Mesendoderm (in vitro differentiated cells): ENCODE results near the gene UBE2QL1.

ENCODE experiments used
- DNase-seq: peaks from one replicate; pipeline ENCODE4 v3.0.0; 2013
- H2AK5ac ChIP-seq: 2 replicates; pipeline ENCODE4 v1.6.1; 2013; ENCODE audit warnings: low read length, inconsistent platforms
- H2BK120ac ChIP-seq: 2 replicates; pipeline ENCODE4 v1.6.1; 2013; ENCODE audit warnings: low read depth, mild to moderate bottlenecking, low read length, moderate library complexity, mixed read lengths
- H2BK15ac ChIP-seq: replicated peaks from 2 replicates; pipeline ENCODE4 v1.6.1; 2013; ENCODE audit warnings: low read depth, mild to moderate bottlenecking, moderate library complexity
- H2BK5ac ChIP-seq: 2 replicates; pipeline ENCODE4 v1.6.1; 2013; ENCODE audit warnings: low read length, inconsistent platforms
- H3K18ac ChIP-seq: 2 replicates; pipeline ENCODE4 v1.6.1; 2013; ENCODE audit warnings: mild to moderate bottlenecking, low read length, mixed read lengths
- H3K23ac ChIP-seq: one replicate; pipeline ENCODE4 v1.6.1; 2013; ENCODE audit warnings: low read length
- H3K27ac ChIP-seq: 2 replicates; pipeline ENCODE4 v1.5.1; 2013; ENCODE audit warnings: low read depth, mild to moderate bottlenecking, inconsistent platforms, low read length, moderate library complexity
- H3K27me3 ChIP-seq: 2 replicates; pipeline ENCODE4 v1.6.1; 2013; ENCODE audit warnings: low read length, control low read depth, mild to moderate bottlenecking, inconsistent platforms; ENCODE audit not compliant: insufficient read depth, poor library complexity
- H3K36me3 ChIP-seq: 2 replicates; pipeline ENCODE4 v1.6.1; 2013; ENCODE audit warnings: low read length, inconsistent platforms; ENCODE audit not compliant: control insufficient read depth, insufficient read depth
- H3K4ac ChIP-seq: one replicate; pipeline ENCODE4 v1.6.1; 2013; ENCODE audit warnings: low read depth, mild to moderate bottlenecking, low read length, moderate library complexity
- H3K4me1 ChIP-seq: 2 replicates; pipeline ENCODE4 v1.6.1; 2013; ENCODE audit warnings: low read depth, low read length, inconsistent platforms; ENCODE audit not compliant: control insufficient read depth
- H3K4me2 ChIP-seq: 2 replicates; pipeline ENCODE4 v1.6.1; 2013; ENCODE audit warnings: low read length
- H3K4me3 ChIP-seq: 2 replicates; pipeline ENCODE4 v1.5.1; 2013; ENCODE audit warnings: mild to moderate bottlenecking, low read length
- H3K56ac ChIP-seq: one replicate; pipeline ENCODE4 v1.6.1; 2013; ENCODE audit warnings: low read length
- H3K79me1 ChIP-seq: 2 replicates; pipeline ENCODE4 v1.6.1; 2013; ENCODE audit warnings: low read length, inconsistent platforms
- H3K79me2 ChIP-seq: 2 replicates; pipeline ENCODE4 v1.6.1; 2013; ENCODE audit warnings: mild to moderate bottlenecking, low read length; ENCODE audit not compliant: control insufficient read depth, insufficient read depth
- H3K9ac ChIP-seq: 2 replicates; pipeline ENCODE4 v1.6.1; 2013; ENCODE audit warnings: low read length, inconsistent platforms
- H4K5ac ChIP-seq: one replicate; pipeline ENCODE4 v1.6.1; 2013; ENCODE audit warnings: low read length
- H4K8ac ChIP-seq: one replicate; pipeline ENCODE4 v1.6.1; 2013; ENCODE audit warnings: low read depth, mild to moderate bottlenecking, control low read depth, low read length, moderate library complexity
- WGBS: extraction: QIAGEN DNeasy Blood & Tissue Kit; methylation state at CpG from one replicate; pipeline ENCODE4 v1.1.7; 2013; ENCODE audit warnings: low lambda C conversion rate, missing lambda C conversion rate; ENCODE audit not compliant: insufficient coverage; ENCODE audit errors: extremely low coverage; 5-methylcytosine and 5-hydroxymethylcytosine counted together

The UBE2QL1 gene

GRCh38 chr5:6423327-6424109, 25.1 kb upstream of the UBE2QL1 start:
- Histone ChIP-seq H2BK15ac (no peak overlapping the region), H2BK120ac (no peak overlapping the region), H4K8ac (no peak overlapping the region), H3K27me3 (no peaks in the 10 kb centered on the region), H3K18ac (no peak overlapping the region), H3K4me2 (no peak overlapping the region), H2AK5ac (no peak overlapping the region), H4K5ac (no peak overlapping the region), H3K23ac (no peak overlapping the region), H3K9ac (no peak overlapping the region), H3K79me2 (no peaks in the 10 kb centered on the region), H3K36me3 (no peaks in the 10 kb centered on the region), H3K4ac (no peak overlapping the region), H2BK5ac (no peak overlapping the region), H3K56ac (no peak overlapping the region), H3K4me1 (no peaks in the 10 kb centered on the region), H3K27ac (no peak overlapping the region), H3K79me1 (no peaks in the 10 kb centered on the region), H3K4me3 (no peak overlapping the region)
- DNase-seq, result no peak
- WGBS, result no CpG with 5 or more reads among the region's 13 CpGs

DNA sequence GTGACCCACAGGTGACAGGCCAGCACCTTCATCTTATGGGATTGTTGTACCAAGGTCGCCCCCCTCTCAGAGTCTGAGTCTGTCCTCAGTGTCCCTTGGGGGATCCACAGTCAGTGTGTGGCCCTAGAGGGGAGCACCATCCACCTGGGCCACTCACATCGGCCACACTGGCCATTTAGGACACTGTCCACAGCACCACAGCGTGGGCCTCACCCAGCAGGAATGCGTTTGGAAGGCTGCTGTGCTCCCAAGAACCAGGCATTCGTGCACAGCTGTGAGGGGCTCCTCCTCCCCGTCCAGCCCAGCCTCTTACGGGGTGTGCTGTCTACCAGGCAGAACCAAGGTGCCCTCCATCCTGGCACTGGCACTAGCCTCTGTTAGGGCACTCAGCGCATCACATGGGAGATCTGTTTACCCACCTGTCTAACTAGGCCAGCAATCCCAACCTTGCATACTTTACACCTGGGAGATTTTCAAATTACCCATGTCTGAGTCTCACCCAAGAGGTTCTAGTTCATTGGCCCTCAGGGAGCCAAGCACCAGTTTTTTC, 24.5 kb upstream of the UBE2QL1 start:
- Histone ChIP-seq H4K8ac (no peak overlapping the region), H3K36me3 (no peaks in the 10 kb centered on the region), H3K23ac (no peak overlapping the region), H3K18ac (no peak overlapping the region), H2BK5ac (no peak overlapping the region), H3K4ac (no peak overlapping the region), H3K4me3 (no peak overlapping the region), H3K4me2 (no peak overlapping the region), H3K4me1 (no peaks in the 10 kb centered on the region), H2AK5ac (no peak overlapping the region), H3K27ac (no peak overlapping the region), H2BK15ac (no peak overlapping the region), H2BK120ac (no peak overlapping the region), H3K56ac (no peak overlapping the region), H4K5ac (no peak overlapping the region), H3K27me3 (no peaks in the 10 kb centered on the region), H3K79me2 (no peaks in the 10 kb centered on the region), H3K79me1 (no peaks in the 10 kb centered on the region), H3K9ac (no peak overlapping the region)
- WGBS, result no CpG with 5 or more reads among the region's 8 CpGs
- DNase-seq, result no peak

- no peak overlapping the region for H3K4me3 ChIP-seq
- H4K5ac ChIP-seq, result no peak overlapping the region
- no peak overlapping the region for H3K9ac ChIP-seq
- H2BK5ac ChIP-seq, result no peak overlapping the region
- H3K27ac ChIP-seq, result no peak overlapping the region
- no peak overlapping the region for H2BK120ac ChIP-seq
- no peak overlapping the region for H3K56ac ChIP-seq
- H3K4me1 ChIP-seq, result no peaks in the 10 kb centered on the region
- no peaks in the 10 kb centered on the region for H3K36me3 ChIP-seq
- H3K27me3 ChIP-seq, result no peaks in the 10 kb centered on the region
- no peak overlapping the region for H2BK15ac ChIP-seq
- H3K79me1 ChIP-seq, result no peaks in the 10 kb centered on the region
- H3K4me2 ChIP-seq, result no peak overlapping the region
- no peak overlapping the region for H2AK5ac ChIP-seq
- no peak overlapping the region for H3K23ac ChIP-seq
- no peaks in the 10 kb centered on the region for H3K79me2 ChIP-seq
- H3K18ac ChIP-seq, result no peak overlapping the region
- H3K4ac ChIP-seq, result no peak overlapping the region
- H4K8ac ChIP-seq, result no peak overlapping the region
- no peak for DNase-seq
Measured at GRCh38 chr5:6424700-6425099, 24.0 kb upstream of the UBE2QL1 start.

GRCh38 chr5:6427694-6428093, 21.0 kb upstream of the UBE2QL1 start:
- Histone ChIP-seq H3K4me2 (no peak overlapping the region), H4K8ac (no peak overlapping the region), H3K79me1 (no peaks in the 10 kb centered on the region)

DNA sequence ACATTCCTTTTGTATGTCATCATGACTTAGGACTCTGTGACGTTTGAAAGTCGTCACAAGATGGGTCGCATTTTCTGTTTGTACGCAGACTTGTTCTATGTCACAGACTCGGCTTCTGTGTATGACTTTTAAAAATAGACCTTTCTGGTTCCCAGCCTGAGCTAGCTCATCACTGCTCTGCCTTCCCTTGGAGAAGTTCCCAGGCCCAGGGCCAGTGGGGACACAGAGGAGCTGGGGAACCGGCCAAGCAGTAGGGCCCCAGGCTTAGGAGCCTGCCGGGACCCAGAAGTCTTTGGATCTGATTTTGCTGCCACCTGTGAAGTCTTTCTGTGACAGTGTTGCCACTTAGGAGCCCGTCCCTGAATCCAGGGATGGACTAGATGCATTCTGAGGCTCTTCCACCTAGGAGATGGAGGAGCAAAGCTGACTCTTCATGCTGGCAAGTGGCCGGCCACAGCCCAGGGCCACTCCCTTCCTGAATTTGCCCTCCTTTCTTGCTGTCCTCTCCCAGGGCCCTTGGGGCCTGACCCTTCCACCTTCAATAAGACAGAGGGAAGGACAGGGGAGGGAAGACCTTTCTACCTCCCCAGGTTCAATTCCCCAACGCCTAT, 18.1 kb upstream of the UBE2QL1 start:
- H3K79me2 ChIP-seq, result no peaks in the 10 kb centered on the region
- no peaks in the 10 kb centered on the region for H3K79me1 ChIP-seq
- no peak overlapping the region for H2BK15ac ChIP-seq
- H3K4ac ChIP-seq, result no peak overlapping the region
- H2BK120ac ChIP-seq, result no peak overlapping the region
- no peak overlapping the region for H2BK5ac ChIP-seq
- H3K4me3 ChIP-seq, result no peak overlapping the region
- H3K18ac ChIP-seq, result no peak overlapping the region
- no peak overlapping the region for H3K9ac ChIP-seq
- H3K4me2 ChIP-seq, result no peak overlapping the region
- no peaks in the 10 kb centered on the region for H3K4me1 ChIP-seq
- H3K23ac ChIP-seq, result no peak overlapping the region
- no CpG with 5 or more reads among the region's 10 CpGs for WGBS
- no peak overlapping the region for H3K27ac ChIP-seq
- no peaks in the 10 kb centered on the region for H3K36me3 ChIP-seq
- H4K5ac ChIP-seq, result no peak overlapping the region
- no peaks in the 10 kb centered on the region for H3K27me3 ChIP-seq
- no peak overlapping the region for H2AK5ac ChIP-seq
- no peak for DNase-seq
- H3K56ac ChIP-seq, result no peak overlapping the region
- H4K8ac ChIP-seq, result no peak overlapping the region

More at GRCh38 chr5:6427694-6428093, 21.0 kb upstream of the UBE2QL1 start:
- H2BK120ac ChIP-seq, result no peak overlapping the region
- H3K23ac ChIP-seq, result no peak overlapping the region
- H3K79me2 ChIP-seq, result no peaks in the 10 kb centered on the region
- no peak overlapping the region for H3K18ac ChIP-seq
- no peaks in the 10 kb centered on the region for H3K36me3 ChIP-seq
- no peaks in the 10 kb centered on the region for H3K4me1 ChIP-seq
- H2AK5ac ChIP-seq, result no peak overlapping the region
- H3K56ac ChIP-seq, result no peak overlapping the region
- H3K4me3 ChIP-seq, result no peak overlapping the region
- no CpG with 5 or more reads among the region's 4 CpGs for WGBS
- H3K9ac ChIP-seq, result no peak overlapping the region
- DNase-seq, result no peak
- H3K27ac ChIP-seq, result no peak overlapping the region
- no peak overlapping the region for H4K5ac ChIP-seq
- no peak overlapping the region for H2BK15ac ChIP-seq
- no peak overlapping the region for H3K4ac ChIP-seq
- no peaks in the 10 kb centered on the region for H3K27me3 ChIP-seq
- no peak overlapping the region for H2BK5ac ChIP-seq
